Osteocyte (in vitro differentiated cells): ENCODE measurements around the gene TEX28. TPM values are rescaled to one million over a fixed set of nuclear protein-coding genes. Genes with fewer than 3 reads are reported as not detected.

Source experiments
- DNase-seq: peaks from one replicate; pipeline ENCODE4 v3.0.0; 2021; ENCODE audit warnings: mixed read lengths; ENCODE audit not compliant: unreplicated experiment; ENCODE audit errors: extremely low spot score
- H3K27ac Mint-ChIP-seq: one replicate; pipeline ENCODE4 v1.8.0; 2021; ENCODE audit warnings: mild to moderate bottlenecking, mixed read lengths; ENCODE audit not compliant: unreplicated experiment
- H3K27me3 Mint-ChIP-seq: one replicate; pipeline ENCODE4 v1.8.0; 2021; ENCODE audit warnings: mixed read lengths; ENCODE audit not compliant: unreplicated experiment
- H3K36me3 Mint-ChIP-seq: one replicate; pipeline ENCODE4 v1.8.0; 2021; ENCODE audit warnings: mixed read lengths; ENCODE audit not compliant: unreplicated experiment
- H3K4me1 Mint-ChIP-seq: one replicate; pipeline ENCODE4 v1.8.0; 2021; ENCODE audit warnings: mixed read lengths; ENCODE audit not compliant: unreplicated experiment
- H3K4me3 Mint-ChIP-seq: one replicate; pipeline ENCODE4 v1.8.0; 2021; ENCODE audit warnings: mild to moderate bottlenecking, moderate library complexity, mixed read lengths; ENCODE audit not compliant: unreplicated experiment
- H3K9me3 Mint-ChIP-seq: one replicate; pipeline ENCODE4 v1.8.0; 2021; ENCODE audit warnings: mixed read lengths; ENCODE audit not compliant: unreplicated experiment
- CTCF ChIP-seq: fragments of 200-600 bp; sonication (generic); IDR thresholded peaks from 2 replicates; pipeline ENCODE4 v1.5.0; 2021; ENCODE audit warnings: antibody characterized with exemption, mild to moderate bottlenecking, moderate library complexity
- total RNA-seq: library from RNA; stranded (reverse); gene quantifications from 2 replicates; pipeline ENCODE4 v1.2.1, GENCODE V29; 2021

The TEX28 gene
- total RNA-seq, 1 donor from 2014 or later = not detected

DNA sequence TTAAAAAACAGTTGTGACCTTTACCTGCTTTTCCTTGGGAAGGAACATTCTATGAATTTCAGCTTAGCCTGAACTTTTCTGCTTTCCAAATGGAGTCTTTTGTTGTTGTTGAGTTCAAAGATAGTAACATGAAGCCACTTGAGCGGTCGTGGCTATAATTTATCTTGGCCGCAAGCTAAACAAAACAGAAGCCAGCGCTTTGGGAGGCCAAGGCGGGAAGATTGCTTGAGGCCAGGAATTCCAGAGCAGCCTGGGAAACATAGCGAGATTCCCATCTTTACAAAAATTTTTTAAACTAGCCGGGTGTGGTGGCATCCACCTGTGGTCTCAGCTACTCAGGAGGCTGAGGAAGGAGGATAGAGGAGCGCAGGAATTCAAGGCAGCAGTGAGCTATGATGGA, 30.6 kb upstream of the TEX28 start:
- Mint-ChIP-seq H3K36me3 (no peaks in the 10 kb centered on the region), H3K4me3 (no peak overlapping the region), H3K27ac (no peak overlapping the region), H3K27me3 (peaks cover 23% of the 10 kb centered on the region), H3K9me3 (peaks cover 8% of the 10 kb centered on the region), H3K4me1 (peaks cover 34% of the 10 kb centered on the region)
- no peak for DNase-seq
- TF ChIP-seq CTCF = no peak

DNA sequence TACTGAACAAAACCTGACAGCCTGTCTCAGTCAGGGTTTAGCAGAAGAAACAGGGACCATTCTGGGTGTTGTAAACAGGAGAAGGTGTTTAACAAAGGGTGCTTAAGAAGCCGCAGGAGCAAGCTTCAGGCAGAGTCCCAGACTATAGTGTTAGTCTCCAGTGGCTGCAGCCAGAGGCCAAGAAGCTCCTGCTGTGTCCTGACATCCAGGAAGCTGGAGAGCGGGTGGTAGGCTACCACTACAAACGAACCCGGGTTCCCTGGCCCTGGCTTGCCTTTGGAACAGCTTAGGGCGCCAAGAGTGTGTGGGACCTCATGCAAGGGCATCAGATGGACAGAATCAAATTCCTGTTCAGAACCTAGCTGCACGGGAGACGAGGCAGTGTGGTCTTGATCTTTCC, 28.6 kb upstream of the TEX28 start:
- Mint-ChIP-seq H3K9me3 (peaks cover 8% of the 10 kb centered on the region), H3K27ac (no peak overlapping the region), H3K4me3 (no peak overlapping the region), H3K27me3 (peaks cover 33% of the 10 kb centered on the region), H3K36me3 (no peaks in the 10 kb centered on the region), H3K4me1 (peaks cover 34% of the 10 kb centered on the region)
- DNase-seq = no peak
- TF ChIP-seq CTCF = no peak

DNA sequence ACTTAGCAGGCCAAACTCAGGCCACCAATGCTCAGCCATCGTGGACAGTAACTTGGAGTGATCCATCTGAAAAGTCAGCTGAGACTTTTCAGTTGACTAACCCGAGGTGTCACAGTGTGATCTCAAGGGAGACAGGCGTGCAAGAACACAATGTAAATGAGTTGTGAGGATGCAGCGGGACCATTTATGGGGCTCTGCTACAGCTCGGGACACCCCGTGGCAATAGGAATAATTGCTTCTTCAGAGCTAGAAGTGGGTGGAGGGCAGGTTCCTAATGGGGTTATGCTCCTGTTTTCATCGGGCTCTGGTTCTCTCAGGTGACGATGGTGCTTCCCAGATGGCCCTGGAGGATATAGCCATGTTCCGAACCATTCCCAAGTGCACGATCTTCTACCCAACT, 28.0 kb upstream of the TEX28 start:
- Mint-ChIP-seq H3K36me3 (no peaks in the 10 kb centered on the region), H3K4me1 (peaks cover 33% of the 10 kb centered on the region), H3K9me3 (peaks cover 8% of the 10 kb centered on the region)

DNA sequence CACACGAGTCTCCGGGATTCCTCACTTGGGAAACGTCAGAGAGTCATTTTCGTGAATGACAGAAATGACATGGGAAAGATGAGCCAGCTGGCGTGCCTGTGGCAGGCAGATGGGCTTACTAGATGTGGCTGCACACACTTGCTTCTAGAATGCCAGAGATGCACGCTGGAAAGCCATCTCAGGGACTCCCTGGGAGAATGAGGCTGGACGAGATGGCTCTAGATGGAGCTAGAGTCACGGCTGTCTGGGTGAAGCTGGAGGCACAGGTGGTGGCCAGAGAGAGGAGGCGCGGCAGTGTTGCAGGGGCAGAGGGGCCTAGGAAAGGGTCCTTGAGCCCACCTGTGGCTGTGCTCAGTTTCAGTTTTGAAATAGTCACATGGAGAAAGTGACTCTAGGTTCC, 26.7 kb upstream of the TEX28 start:
- TF ChIP-seq CTCF = no peak
- Mint-ChIP-seq H3K9me3 (peaks cover 8% of the 10 kb centered on the region), H3K27me3 (peaks cover 33% of the 10 kb centered on the region), H3K27ac (no peak overlapping the region), H3K4me1 (peaks cover 20% of the 10 kb centered on the region), H3K36me3 (no peaks in the 10 kb centered on the region), H3K4me3 (no peak overlapping the region)
- no peak for DNase-seq

More for the DNA sequence above, 28.0 kb upstream of the TEX28 start:
- H3K27ac Mint-ChIP-seq = no peak overlapping the region
- TF ChIP-seq CTCF = no peak
- H3K4me3 Mint-ChIP-seq = no peak overlapping the region
- H3K27me3 Mint-ChIP-seq = peaks cover 33% of the 10 kb centered on the region
- no peak for DNase-seq

GRCh38 chrX:154321152-154321551, 26.2 kb upstream of the TEX28 start:
- H3K27me3 Mint-ChIP-seq = peaks cover 33% of the 10 kb centered on the region
- peaks cover 8% of the 10 kb centered on the region for H3K9me3 Mint-ChIP-seq
- no peak for DNase-seq

More at GRCh38 chrX:154321152-154321551, 26.2 kb upstream of the TEX28 start:
- TF ChIP-seq CTCF = no peak
- H3K36me3 Mint-ChIP-seq = no peaks in the 10 kb centered on the region
- H3K4me1 Mint-ChIP-seq = peaks cover 18% of the 10 kb centered on the region
- H3K27ac Mint-ChIP-seq = no peak overlapping the region
- no peak overlapping the region for H3K4me3 Mint-ChIP-seq
